Endothelial cell of umbilical vein (primary cell): ENCODE data around the gene DCAF11. TPM values are rescaled to one million over a fixed set of nuclear protein-coding genes. Genes with fewer than 3 reads are reported as not detected.

Experiments
- BruUV-seq: library from RNA; stranded (reverse); fragments of 400-500 nt; replicated peaks from 2 replicates; lab custom pipeline; 2021; lab: Mats Ljungman, UMichigan
- CTCF ChIA-PET: fragments of 300-600, 350-600 bp; sonication (Branson Sonifier 250); formaldehyde crosslinking; loops from one replicate; lab custom pipeline; 2021; ENCODE audit warnings: antibody characterized with exemption, inconsistent platforms; lab: Charles Lee
- POLR2A ChIA-PET: fragments of 300-600, 350-600 bp; sonication (Branson Sonifier 250); formaldehyde crosslinking; loops from one replicate; lab custom pipeline; 2021; ENCODE audit warnings: antibody characterized with exemption, inconsistent platforms; lab: Charles Lee
- DNase-seq: peaks from one replicate; pipeline ENCODE4 v3.0.0-alpha.2; 2011; ENCODE audit warnings: low read depth, low spot score
- FAIRE-seq: peaks from 2 replicates; lab custom pipeline; 2011; peaks lifted over from hg19 to GRCh38; lab: Jason Lieb, UNC
- H2AFZ ChIP-seq: 2 replicates; pipeline ENCODE4 v1.6.0; 2012; ENCODE audit warnings: low read depth, low read length, control low read depth, inconsistent platforms
- H3K27ac ChIP-seq: 2 replicates; pipeline ENCODE4 v1.5.1; 2011; ENCODE audit warnings: low read depth, mild to moderate bottlenecking, control low read depth, low read length, moderate library complexity; ENCODE audit not compliant: insufficient read depth
- H3K27me3 ChIP-seq, 2 experiments: 2 replicates each; pipeline versions ENCODE4 v1.6.0 to v1.6.1; 2011; ENCODE audit warnings: low read length in 2 of 2, mixed read lengths in 1 of 2; ENCODE audit not compliant: control insufficient read depth in 2 of 2, insufficient read depth in 2 of 2
- H3K36me3 ChIP-seq, 2 experiments: 2 replicates in 1 of 2; 3 replicates in 1 of 2; pipeline ENCODE4 v1.5.1; 2011; ENCODE audit warnings: low read length in 2 of 2, mild to moderate bottlenecking in 1 of 2, moderate library complexity in 1 of 2; ENCODE audit not compliant: control insufficient read depth in 2 of 2, insufficient read depth in 2 of 2; ENCODE audit errors: extremely low read depth in 1 of 2
- H3K4me1 ChIP-seq: 3 replicates; pipeline ENCODE4 v1.5.1; 2011; ENCODE audit warnings: mild to moderate bottlenecking, low read length; ENCODE audit not compliant: control insufficient read depth, insufficient read depth; ENCODE audit errors: extremely low read depth
- H3K4me2 ChIP-seq: 2 replicates; pipeline ENCODE4 v1.6.1; 2011; ENCODE audit warnings: low read length, control low read depth, mixed read lengths; ENCODE audit not compliant: insufficient read depth
- H3K4me3 ChIP-seq, 3 experiments: fragments of 200-600 bp in 1 of 3; sonication (generic), shearing (Covaris generic) in 1 of 3; replicated peaks in 1 of 3; 2 replicates each; pipeline ENCODE4 v1.5.1; 2011 to 2016; ENCODE audit warnings: control low read depth in 3 of 3, low read length in 3 of 3, mild to moderate bottlenecking in 2 of 3, inconsistent platforms in 1 of 3, low read depth in 1 of 3, moderate library complexity in 1 of 3; ENCODE audit not compliant: insufficient read depth in 1 of 3
- H3K79me2 ChIP-seq: 2 replicates; pipeline ENCODE4 v1.6.0; 2012; ENCODE audit warnings: low read length, inconsistent platforms; ENCODE audit not compliant: control insufficient read depth, insufficient read depth
- H3K9ac ChIP-seq: replicated peaks from 2 replicates; pipeline ENCODE3; 2011; ENCODE audit warnings: low read length, control low read depth; ENCODE audit not compliant: insufficient read depth; ENCODE audit errors: extremely low read depth
- H3K9me1 ChIP-seq: replicated peaks from 3 replicates; pipeline ENCODE4 v1.6.0; 2011; ENCODE audit warnings: mild to moderate bottlenecking, low read length; ENCODE audit not compliant: control insufficient read depth, insufficient read depth; ENCODE audit errors: extremely low read depth
- H3K9me3 ChIP-seq: replicated peaks from 2 replicates; pipeline ENCODE4 v1.5.1; 2012; ENCODE audit warnings: low read length, inconsistent platforms; ENCODE audit not compliant: control insufficient read depth, insufficient read depth
- H4K20me1 ChIP-seq: replicated peaks from 2 replicates; pipeline ENCODE3; 2011; ENCODE audit warnings: mild to moderate bottlenecking, low read length; ENCODE audit not compliant: control insufficient read depth, insufficient read depth; ENCODE audit errors: extremely low read depth
- CTCF ChIP-seq, 2 donors: IDR thresholded peaks; 1 replicate in 1 of 2; 2 replicates in 1 of 2; pipeline ENCODE4 v1.5.1; 2011; ENCODE audit warnings: low read length in 2 of 2, mild to moderate bottlenecking in 2 of 2, moderate library complexity in 2 of 2, control low read depth in 1 of 2, inconsistent platforms in 1 of 2, low read depth in 1 of 2; ENCODE audit not compliant: insufficient read depth in 1 of 2; ENCODE audit errors: extremely low read depth in 1 of 2
- EZH2 ChIP-seq: IDR thresholded peaks from 2 replicates; pipeline ENCODE4 v1.6.1; 2012; ENCODE audit warnings: borderline replicate concordance, low read depth, mild to moderate bottlenecking, moderate library complexity, low read length, inconsistent platforms; ENCODE audit not compliant: severe bottlenecking
- FOS ChIP-seq: IDR thresholded peaks from 2 replicates; pipeline ENCODE4 v1.6.1; 2011; ENCODE audit warnings: mild to moderate bottlenecking, low read length, moderate library complexity, borderline replicate concordance; ENCODE audit not compliant: insufficient read depth
- GATA2 ChIP-seq: IDR thresholded peaks from 2 replicates; pipeline ENCODE4 v1.7.0; 2011; ENCODE audit warnings: low read depth, mild to moderate bottlenecking, moderate library complexity, mixed read lengths, low read length; ENCODE audit not compliant: insufficient read length, insufficient read depth
- JUN ChIP-seq: IDR thresholded peaks from 2 replicates; pipeline ENCODE4 v1.6.1; 2011; ENCODE audit warnings: borderline replicate concordance, low read depth; ENCODE audit not compliant: insufficient read length, insufficient read depth
- MAX ChIP-seq: IDR thresholded peaks from 2 replicates; pipeline ENCODE4 v1.6.1; 2011; ENCODE audit not compliant: insufficient read depth, insufficient read length
- MYC ChIP-seq: IDR thresholded peaks from one replicate; pipeline ENCODE4 v1.6.1; 2011; ENCODE audit warnings: mild to moderate bottlenecking, low read depth, low read length
- POLR2A ChIP-seq: IDR thresholded peaks from 2 replicates; pipeline ENCODE4 v1.6.1; 2012; ENCODE audit warnings: low read depth, mild to moderate bottlenecking, control low read depth, low read length
- POLR2AphosphoS5 ChIP-seq: IDR thresholded peaks from 2 replicates; pipeline ENCODE4 v1.6.1; 2012; ENCODE audit warnings: low read depth, mild to moderate bottlenecking, control low read depth, low read length, moderate library complexity; ENCODE audit not compliant: insufficient read depth
- dilution Hi-C: fragments of 300-500 bp; cut with MboI; formaldehyde crosslinking; loops from one replicate; pipeline ENCODE4 v1.15.0; 2019; ENCODE audit warnings: low sequenced_read_pairs; ENCODE audit not compliant: extremely low pct_ligation_motif_present
- intact Hi-C: fragments of 100-400 bp; cut with micrococcal nuclease; formaldehyde crosslinking; loops from one replicate; pipeline ENCODE4 v1.10.0; 2022
- polyA plus RNA-seq, 4 experiments: library from polyadenylated mRNA; depleted of rRNA in 3 of 4; stranded (reverse) in 3 of 4; unstranded in 1 of 4; fragments of >200 nt; gene quantifications; 2 replicates each; pipeline versions ENCODE4 v1.2.1 to v1.2.3, GENCODE V29; 2011 to 2012; ENCODE audit warnings: missing spikeins in 1 of 4
- total RNA-seq: library from RNA; stranded (reverse); gene quantifications from 2 replicates; pipeline ENCODE4 v1.2.3, GENCODE V29; 2021

Gene DCAF11
- total and polyA plus RNA-seq, 2 donors (not counting 3 experiments of a cell fraction or from before 2014, with no cell fraction given): 37.3 to 38.5 TPM

DNA sequence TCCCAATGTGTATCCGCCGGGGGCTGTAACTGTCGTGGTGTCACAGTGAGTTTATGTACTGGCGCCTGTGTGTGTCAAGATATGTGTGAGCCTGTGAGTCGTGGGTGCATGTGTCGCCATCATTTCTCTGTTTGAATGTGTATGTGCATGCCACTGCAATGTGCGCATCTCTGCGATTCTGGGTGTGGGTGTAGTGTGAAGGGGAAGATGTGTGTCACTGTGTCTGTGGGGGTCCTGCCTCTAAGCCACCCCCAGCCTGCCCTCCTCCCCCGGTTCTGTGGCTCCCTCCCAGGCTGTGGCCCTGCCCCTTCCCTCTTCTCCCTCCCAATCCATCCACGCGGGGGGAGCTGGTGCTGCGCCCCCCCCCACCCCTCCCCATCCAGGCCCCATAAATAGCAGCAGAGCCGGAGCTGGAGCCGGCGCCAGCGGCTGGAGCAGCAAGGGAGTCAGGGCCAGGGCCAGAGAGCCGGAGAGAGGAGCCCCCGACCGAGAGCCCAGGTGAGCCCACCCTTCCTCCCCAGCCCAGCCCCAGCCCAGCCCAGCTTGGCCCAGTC, 43.4 kb upstream of the DCAF11 start, which contains the start of gene CPNE6:
Gene CPNE6 (plus strand): TSS at position 419 of the 554 bp plus-strand sequence. CDS start 1,375 bp downstream, outside the sequence.
- Histone ChIP-seq H4K20me1 (no peaks in the 10 kb centered on the region), H3K9ac (no peak within 1 kb of the TSS), H3K9me3 (no peaks in the 10 kb centered on the region), H3K4me1 (no peaks in the 10 kb centered on the region), H3K4me3 (no peak within 1 kb of the TSS), H3K9me1 (no peaks in the 10 kb centered on the region), H3K36me3 (no peaks in the 10 kb centered on the region), H3K4me2 (no peak within 1 kb of the TSS), H3K27me3 (no peaks in the 10 kb centered on the region), H3K27ac (no peak within 1 kb of the TSS), H2AFZ (no peak within 1 kb of the TSS), H3K79me2 (no peaks in the 10 kb centered on the region)
- dilution Hi-C loops (no loop called here), intact Hi-C loops (no loop called here)
- BruUV-seq: no TSS peak
- DNase-seq (no peak), FAIRE-seq (no peak)
- TF ChIP-seq JUN (no peak), GATA2 (no peak), POLR2A (no peak), MAX (no peak), EZH2 (no peak), FOS (no peak), POLR2AphosphoS5 (no peak), CTCF (IDR thresholded peaks at IDR 0.05; ENCODE audit: extremely low read depth in 1 of 2, insufficient read depth in 1 of 2, low read depth in 1 of 2, low read length in 2 of 2) (no peak), MYC (no peak)
- POLR2A ChIA-PET: no interaction called here
- CTCF ChIA-PET: interaction anchor here (1.5 kb wide), 1 partner anchor 11 kb away, joined by 4 read pairs; no protein-coding TSS in a partner anchor
